MG63 (cell line): ENCODE data around the gene HMOX2. TPM values are rescaled to one million over a fixed set of nuclear protein-coding genes. Genes with fewer than 3 reads are reported as not detected.
A peak's percentile ranks its signal among the peaks of the same experiment; 100 is the strongest.

Source experiments
- DNase-seq: peaks from one replicate; pipeline ENCODE4 v3.0.0-alpha.2; 2020
- H3K27me3 ChIP-seq: fragments of 250-450 bp; sonication (Bioruptor Pico); 2 replicates; pipeline ENCODE4 v1.5.1; 2020; ENCODE audit warnings: mild to moderate bottlenecking, moderate library complexity
- H3K36me3 ChIP-seq: fragments of 250-450 bp; sonication (Bioruptor Pico); 2 replicates; pipeline ENCODE4 v1.5.1; 2020; ENCODE audit warnings: mild to moderate bottlenecking, moderate library complexity
- H3K4me3 ChIP-seq: fragments of 250-450 bp; sonication (Bioruptor Pico); 2 replicates; pipeline ENCODE4 v1.5.1; 2020; ENCODE audit warnings: mild to moderate bottlenecking, moderate library complexity
- H3K9me3 ChIP-seq: fragments of 250-450 bp; sonication (Bioruptor Pico); 2 replicates; pipeline ENCODE4 v1.5.1; 2020; ENCODE audit warnings: mild to moderate bottlenecking, moderate library complexity
- total RNA-seq: library from RNA; depleted of rRNA; stranded (reverse); fragments of >200 nt; shearing (Covaris generic); gene quantifications from 2 replicates; pipeline ENCODE4 v1.2.3, GENCODE V29; 2014; ENCODE audit warnings: low replicate concordance

Gene HMOX2
- total RNA-seq, 1 experiment from 2014 or later: 107 TPM

DNA sequence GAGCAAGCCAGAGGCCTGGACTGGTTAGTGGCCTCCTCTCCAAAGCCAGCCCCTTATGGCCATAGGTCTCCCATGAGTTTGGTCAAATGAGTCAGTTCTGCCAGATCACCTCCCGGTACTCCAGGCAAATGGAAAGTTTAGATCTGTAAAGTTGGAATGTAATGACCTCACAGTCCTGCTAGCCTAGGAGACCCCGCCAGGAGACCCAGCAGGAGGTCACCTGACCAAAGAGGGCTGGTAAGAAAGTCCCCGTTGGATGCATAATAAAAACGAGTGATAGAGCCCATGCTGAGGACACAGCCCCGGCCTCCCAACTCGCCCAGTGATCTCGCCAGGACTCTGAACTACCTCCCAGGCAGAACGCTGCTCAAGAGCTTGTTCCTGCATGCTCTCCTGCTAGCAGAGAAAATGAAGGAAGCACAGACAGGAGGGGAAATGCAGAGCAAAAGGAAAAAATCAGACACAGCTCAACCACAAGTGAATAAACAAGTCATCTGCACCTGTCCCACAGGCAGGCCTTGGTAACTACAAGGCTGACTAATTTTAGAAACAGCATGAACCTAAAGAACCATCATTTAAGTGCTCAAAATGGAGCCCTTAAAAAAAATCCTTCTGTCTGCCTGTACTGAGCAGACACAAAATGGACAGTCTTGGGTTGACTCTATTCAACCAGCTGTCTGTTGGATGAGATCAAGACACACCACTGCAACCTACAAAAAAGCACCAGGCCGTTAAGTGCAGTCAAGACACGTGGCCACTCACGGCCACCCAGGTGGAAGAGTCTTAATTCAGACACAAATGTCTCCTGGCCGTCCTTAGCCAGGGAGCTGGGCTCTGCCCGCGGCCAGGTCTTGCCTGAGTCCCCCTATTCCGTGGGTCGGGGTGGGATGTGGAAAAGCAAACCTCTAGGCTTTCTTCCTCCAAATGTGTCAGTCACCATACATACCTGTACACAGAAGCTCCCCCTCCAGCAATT lies 53.2 kb downstream of the HMOX2 start:
- Histone ChIP-seq H3K27me3 (no peaks in the 10 kb centered on the region), H3K9me3 (no peaks in the 10 kb centered on the region), H3K36me3 (no peaks in the 10 kb centered on the region), H3K4me3 (no peak overlapping the region)
- DNase-seq: no peak

DNA sequence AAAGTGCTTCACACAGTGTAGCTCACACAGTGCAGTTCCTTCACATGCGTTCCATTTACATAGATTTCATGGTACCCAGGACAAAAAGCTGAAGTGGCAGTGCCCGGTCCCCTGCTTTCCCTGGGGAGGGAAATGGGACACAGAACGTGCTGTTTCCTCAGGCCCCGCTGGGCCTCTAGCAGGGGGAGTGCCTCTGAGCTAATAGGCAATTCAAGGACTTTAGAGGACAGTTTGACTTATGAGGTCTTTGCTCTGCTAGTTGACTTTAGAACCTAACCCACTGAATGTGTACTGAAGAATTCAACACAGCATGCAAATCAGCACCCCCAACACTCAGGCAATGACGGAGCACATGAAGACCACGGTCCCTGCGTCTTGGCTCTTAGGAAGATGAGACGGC lies 55.6 kb downstream of the HMOX2 start:
- H3K4me3 ChIP-seq: no peak overlapping the region
- no peaks in the 10 kb centered on the region for H3K9me3 ChIP-seq
- DNase-seq: no peak
- H3K36me3 ChIP-seq: no peaks in the 10 kb centered on the region
- no peaks in the 10 kb centered on the region for H3K27me3 ChIP-seq

GRCh38 chr16:4532238-4532637 lies 56.0 kb downstream of the HMOX2 start:
- Histone ChIP-seq H3K4me3 (no peak overlapping the region), H3K27me3 (no peaks in the 10 kb centered on the region), H3K36me3 (no peaks in the 10 kb centered on the region), H3K9me3 (no peaks in the 10 kb centered on the region)
- no peak for DNase-seq

DNA sequence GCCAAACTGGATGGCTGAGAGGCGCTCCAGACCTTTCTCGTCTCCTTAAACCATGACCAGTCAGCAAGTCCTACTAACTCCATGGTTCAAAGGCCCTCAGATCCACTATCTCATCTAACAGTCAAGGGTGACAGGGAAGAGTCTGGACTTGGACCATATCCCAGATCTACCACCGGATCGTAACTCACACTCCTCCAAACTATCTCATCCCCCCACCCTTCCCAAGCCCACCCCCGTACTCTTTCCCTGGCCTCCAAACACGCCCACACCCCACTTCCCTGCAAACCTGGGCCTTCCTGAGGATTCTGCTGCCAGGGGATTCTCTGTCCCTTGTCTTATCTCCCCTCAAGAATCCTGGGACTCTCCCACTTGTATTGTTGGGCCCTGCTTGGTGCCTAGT lies 57.3 kb downstream of the HMOX2 start:
- DNase-seq: no peak
- H3K36me3 ChIP-seq: no peaks in the 10 kb centered on the region
- H3K9me3 ChIP-seq: no peaks in the 10 kb centered on the region

DNA sequence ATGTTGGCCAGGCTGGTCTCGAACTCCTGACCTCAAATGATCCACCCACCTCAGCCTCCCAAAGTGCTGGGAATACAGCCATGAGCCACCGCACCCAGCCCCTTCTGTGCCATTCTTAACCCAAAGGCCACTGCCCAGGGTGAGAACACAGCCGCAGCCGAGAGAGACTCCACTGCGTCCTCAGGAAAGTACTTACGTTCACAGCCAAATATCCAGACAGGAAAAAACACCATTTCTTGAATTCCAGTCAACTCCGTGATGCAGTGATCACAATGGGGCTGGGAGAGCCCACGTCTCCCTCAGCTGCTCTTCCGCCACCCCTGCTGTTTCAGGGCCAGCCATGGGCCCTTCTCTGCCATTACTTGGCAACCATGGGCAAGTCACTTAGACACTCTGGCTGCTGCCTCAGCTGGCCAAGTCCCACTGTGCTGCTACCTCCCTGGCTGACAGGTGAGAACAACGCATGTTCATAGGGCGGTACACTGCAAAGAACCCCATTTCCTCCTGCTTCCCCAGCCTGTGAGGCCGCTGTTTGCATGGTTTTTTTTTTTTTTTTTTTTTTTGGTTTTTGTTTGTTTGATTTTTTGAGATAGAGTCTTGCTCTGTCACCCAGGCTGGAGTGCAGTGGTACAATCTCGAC lies 58.1 kb downstream of the HMOX2 start:
- no peak for DNase-seq
- Histone ChIP-seq H3K27me3 (no peaks in the 10 kb centered on the region), H3K4me3 (no peak overlapping the region), H3K36me3 (no peaks in the 10 kb centered on the region), H3K9me3 (peaks cover 5% of the 10 kb centered on the region)

More for the DNA sequence above, 57.3 kb downstream of the HMOX2 start:
- H3K27me3 ChIP-seq: no peaks in the 10 kb centered on the region
- no peak overlapping the region for H3K4me3 ChIP-seq

DNA sequence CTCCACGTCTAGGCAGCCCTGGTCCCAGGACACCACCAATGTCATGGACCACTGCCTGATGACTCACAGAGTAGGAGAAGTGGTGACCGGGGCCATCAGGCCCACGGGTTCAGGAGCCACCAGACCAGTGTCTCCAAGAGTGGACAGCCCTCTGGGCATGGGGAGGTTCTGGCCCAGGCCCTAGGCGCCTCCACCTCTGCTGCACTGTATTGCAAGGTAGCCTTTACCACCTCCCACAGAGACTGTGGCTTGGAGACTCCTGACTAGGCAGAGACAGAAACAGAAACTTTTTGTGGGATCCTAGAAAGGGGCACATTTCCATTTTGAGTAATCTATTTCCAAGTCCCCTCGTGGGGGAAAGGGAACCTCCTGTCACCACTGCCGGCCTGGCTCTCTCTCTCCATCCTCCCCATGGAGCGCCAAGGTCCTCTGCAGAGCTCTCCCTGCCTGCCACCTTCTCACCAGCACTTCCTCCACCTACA lies 59.5 kb downstream of the HMOX2 start:
- no peak overlapping the region for H3K4me3 ChIP-seq
- peaks cover 18% of the 10 kb centered on the region for H3K9me3 ChIP-seq
- no peaks in the 10 kb centered on the region for H3K36me3 ChIP-seq
- H3K27me3 ChIP-seq: no peaks in the 10 kb centered on the region
- no peak for DNase-seq

- no peak for DNase-seq
- Histone ChIP-seq H3K36me3 (no peaks in the 10 kb centered on the region), H3K9me3 (peaks cover 20% of the 10 kb centered on the region), H3K27me3 (no peaks in the 10 kb centered on the region), H3K4me3 (no peak overlapping the region)
Observed at GRCh38 chr16:4536391-4537106, 60.4 kb downstream of the HMOX2 start.

- H3K36me3 ChIP-seq: no peaks in the 10 kb centered on the region
- no peaks in the 10 kb centered on the region for H3K27me3 ChIP-seq
- H3K9me3 ChIP-seq: peaks cover 20% of the 10 kb centered on the region
- peak overlapping the region; percentile 64 for H3K4me3 ChIP-seq
- peak; percentile 23 for DNase-seq
Observed at GRCh38 chr16:4537376-4538343, 61.5 kb downstream of the HMOX2 start.

GRCh38 chr16:4538350-4539235 lies 62.4 kb downstream of the HMOX2 start, which contains the start of gene CDIP1:
TSS of gene CDIP1 (minus strand) at chr16:4538773. CDS start at chr16:4514130, 24,643 bp downstream.
- DNase-seq: peak; percentile 91
- Histone ChIP-seq H3K4me3 (peak within 1 kb of the TSS; percentile 64), H3K36me3 (no peaks in the 10 kb centered on the region)

DNA sequence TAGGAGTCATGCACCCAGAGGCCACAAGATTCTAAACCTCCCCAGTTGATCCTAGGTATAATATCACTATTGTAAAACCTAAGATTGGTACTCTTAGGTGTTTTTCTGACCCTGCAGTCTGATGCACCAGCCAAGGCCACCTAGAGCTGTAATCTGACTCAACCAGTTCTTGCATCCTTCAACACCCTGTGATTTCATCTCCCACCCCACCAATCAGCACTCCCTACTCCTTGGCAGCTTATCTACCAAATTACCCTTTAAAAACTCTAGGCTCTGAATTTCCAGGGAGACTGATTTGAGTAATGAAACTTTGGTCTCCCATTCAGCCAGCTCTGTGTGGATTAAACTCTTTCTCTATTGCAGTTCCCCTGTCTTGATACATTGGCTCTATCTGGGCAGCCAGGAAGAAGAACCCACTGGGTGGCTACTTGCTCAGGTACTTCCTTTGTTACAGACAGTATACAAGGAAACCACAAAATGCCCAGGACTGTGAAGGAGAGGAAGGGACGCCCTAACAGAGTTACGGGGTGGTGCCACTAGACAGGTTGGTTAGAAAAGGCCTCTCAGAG lies 63.6 kb downstream of the HMOX2 start:
- Histone ChIP-seq H3K4me3 (no peak overlapping the region), H3K36me3 (no peaks in the 10 kb centered on the region), H3K9me3 (peaks cover 20% of the 10 kb centered on the region), H3K27me3 (no peaks in the 10 kb centered on the region)
- DNase-seq: no peak

More at GRCh38 chr16:4538350-4539235, 62.4 kb downstream of the HMOX2 start, which contains the start of gene CDIP1:
- peaks cover 20% of the 10 kb centered on the region for H3K9me3 ChIP-seq
- no peaks in the 10 kb centered on the region for H3K27me3 ChIP-seq

- no peak overlapping the region for H3K4me3 ChIP-seq
- no peak for DNase-seq
- H3K36me3 ChIP-seq: no peaks in the 10 kb centered on the region
- peaks cover 13% of the 10 kb centered on the region for H3K9me3 ChIP-seq
- H3K27me3 ChIP-seq: no peaks in the 10 kb centered on the region
Observed at GRCh38 chr16:4544473-4544872, 68.3 kb downstream of the HMOX2 start.

DNA sequence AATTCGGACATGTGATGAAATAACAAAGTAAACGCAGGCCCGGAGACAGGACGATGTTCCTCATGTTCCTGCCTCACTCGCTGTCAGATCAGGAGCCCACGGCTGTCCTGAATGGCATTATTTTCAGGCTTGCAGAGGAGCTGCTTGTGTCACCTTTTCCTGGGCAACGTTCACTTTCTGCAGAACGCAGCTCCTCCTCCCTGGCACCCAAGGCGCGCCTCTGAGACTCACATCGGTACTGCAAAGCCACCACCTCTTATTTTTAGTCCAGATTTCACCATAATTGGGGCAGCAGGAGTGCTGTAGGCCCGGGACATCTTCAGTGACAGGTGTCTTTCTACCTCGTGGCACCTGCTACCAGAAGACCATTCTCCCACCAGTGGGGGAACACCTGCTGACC lies 71.9 kb downstream of the HMOX2 start:
- no peaks in the 10 kb centered on the region for H3K9me3 ChIP-seq
- H3K27me3 ChIP-seq: peaks cover 5% of the 10 kb centered on the region
- no peak overlapping the region for H3K4me3 ChIP-seq
- no peaks in the 10 kb centered on the region for H3K36me3 ChIP-seq
- no peak for DNase-seq

- DNase-seq: peak; percentile 28
- Histone ChIP-seq H3K27me3 (peaks cover 11% of the 10 kb centered on the region), H3K4me3 (no peak overlapping the region), H3K36me3 (no peaks in the 10 kb centered on the region), H3K9me3 (no peaks in the 10 kb centered on the region)
Observed at GRCh38 chr16:4550591-4550990, 74.4 kb downstream of the HMOX2 start.

DNA sequence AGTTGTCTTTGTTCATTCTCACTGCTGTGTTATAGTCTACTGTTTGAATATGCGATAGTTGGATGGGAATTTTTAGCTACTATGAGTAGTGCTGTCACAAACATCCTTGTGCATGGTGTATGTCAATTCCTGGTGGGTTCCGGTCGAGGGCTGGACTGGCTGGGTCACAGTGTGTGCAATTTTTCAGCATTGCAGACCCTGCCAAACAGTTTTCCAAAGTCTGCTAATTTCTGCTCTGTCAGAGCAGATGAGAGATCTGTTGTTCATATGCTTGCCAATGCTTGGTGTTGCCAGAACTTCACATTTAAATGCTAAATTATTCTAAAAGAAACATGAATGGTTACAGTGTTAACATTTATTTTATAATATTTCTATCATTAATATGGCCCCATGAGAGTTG lies 76.3 kb downstream of the HMOX2 start:
- no peak overlapping the region for H3K4me3 ChIP-seq
- H3K27me3 ChIP-seq: peaks cover 11% of the 10 kb centered on the region
- H3K9me3 ChIP-seq: no peaks in the 10 kb centered on the region
- no peaks in the 10 kb centered on the region for H3K36me3 ChIP-seq
- no peak for DNase-seq

DNA sequence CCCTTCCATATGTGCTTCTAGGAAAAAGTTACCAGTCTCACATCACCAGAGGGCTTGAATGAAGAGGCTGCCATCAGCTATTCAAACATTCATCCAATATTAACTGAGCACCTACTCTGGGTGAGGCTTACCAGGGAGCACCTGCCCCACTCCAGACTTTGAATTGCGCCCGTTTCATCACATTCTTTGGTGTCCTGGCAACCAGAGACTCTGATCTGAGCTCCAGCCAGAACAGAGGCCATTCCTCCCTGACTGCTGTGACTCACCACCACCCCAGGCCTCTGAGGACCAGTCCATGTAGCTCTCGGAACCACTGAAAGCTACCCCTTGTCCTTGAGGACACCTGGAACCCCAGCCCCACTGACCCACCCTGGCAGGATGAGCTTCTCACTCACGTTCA lies 79.9 kb downstream of the HMOX2 start, which contains the start of gene C16orf96:
Gene C16orf96 (plus strand): TSS at position 229 of the 400 bp plus-strand sequence. CDS start 150 bp downstream, at position 379.
- Histone ChIP-seq H3K27me3 (peaks cover 11% of the 10 kb centered on the region), H3K9me3 (no peaks in the 10 kb centered on the region), H3K36me3 (no peaks in the 10 kb centered on the region), H3K4me3 (no peak within 1 kb of the TSS)
- DNase-seq: no peak
